Calu3 (cell line): ENCODE data around the gene PLCD3. TPM values are rescaled to one million over a fixed set of nuclear protein-coding genes. Genes with fewer than 3 reads are reported as not detected.
"Not testable (repeated sequence)": the region's sequence is repeated elsewhere in the genome, so short reads cannot be mapped to it uniquely, and the experiment has no call there.

ENCODE experiments used
- BruUV-seq: library from RNA; stranded (reverse); fragments of 400-500 nt; replicated peaks from 2 replicates; lab custom pipeline; 2021; lab: Mats Ljungman, UMichigan
- CTCF ChIA-PET: fragments of 300-600 bp; sonication (Branson Sonifier 250); formaldehyde crosslinking; loops from one replicate; lab custom pipeline; 2022; ENCODE audit warnings: antibody characterized with exemption; lab: Charles Lee
- DNase-seq: peaks from one replicate; pipeline ENCODE4 v3.0.0; 2022
- H3K27ac Mint-ChIP-seq: one replicate; pipeline ENCODE4 v1.8.0; 2022; ENCODE audit warnings: mixed read lengths; ENCODE audit not compliant: unreplicated experiment
- H3K27me3 Mint-ChIP-seq: one replicate; pipeline ENCODE4 v1.8.0; 2022; ENCODE audit warnings: mixed read lengths; ENCODE audit not compliant: unreplicated experiment
- H3K36me3 Mint-ChIP-seq: one replicate; pipeline ENCODE4 v1.8.0; 2022; ENCODE audit warnings: mild to moderate bottlenecking, moderate library complexity, mixed read lengths; ENCODE audit not compliant: insufficient read depth, unreplicated experiment
- H3K4me1 Mint-ChIP-seq: one replicate; pipeline ENCODE4 v1.8.0; 2022; ENCODE audit warnings: mild to moderate bottlenecking, low read depth, mixed read lengths; ENCODE audit not compliant: unreplicated experiment
- H3K4me3 Mint-ChIP-seq: one replicate; pipeline ENCODE4 v1.8.0; 2022; ENCODE audit warnings: mild to moderate bottlenecking, low read depth, moderate library complexity, mixed read lengths; ENCODE audit not compliant: unreplicated experiment
- H3K9me3 Mint-ChIP-seq: one replicate; pipeline ENCODE4 v1.8.0; 2022; ENCODE audit warnings: low read depth, mixed read lengths; ENCODE audit not compliant: unreplicated experiment
- CTCF ChIP-seq: fragments of 200-600 bp; IDR thresholded peaks from one replicate; pipeline ENCODE4 v1.8.0; 2022; ENCODE audit warnings: antibody characterized with exemption; ENCODE audit not compliant: unreplicated experiment
- intact Hi-C: fragments of 100-400 bp; cut with micrococcal nuclease; formaldehyde crosslinking; loops from one replicate; pipeline ENCODE4 v1.10.0; 2022; ENCODE audit not compliant: unreplicated experiment
- total RNA-seq: library from RNA; stranded (reverse); gene quantifications from 2 replicates; pipeline ENCODE4 v1.2.3, GENCODE V29; 2022

Gene PLCD3
- total RNA-seq, 1 experiment from 2014 or later = 34.4 TPM

GRCh38 chr17:45128331-45128730 is 4.0 kb downstream of the PLCD3 start:
- H3K4me1 Mint-ChIP-seq = peaks cover 59% of the 10 kb centered on the region

GRCh38 chr17:45127548-45128300 is 4.6 kb downstream of the PLCD3 start:
- peaks cover 65% of the 10 kb centered on the region for H3K4me1 Mint-ChIP-seq
- DNase-seq = peak; percentile 50
- H3K9me3 Mint-ChIP-seq = no peaks in the 10 kb centered on the region
- no TSS peak for BruUV-seq
- no peaks in the 10 kb centered on the region for H3K27me3 Mint-ChIP-seq
- no peak for TF ChIP-seq CTCF
- CTCF ChIA-PET = interaction anchor here (1.2 kb wide), 1 partner anchor 8 kb away, joined by 5 read pairs; the partner anchor contains the start of gene ACBD4
- intact Hi-C loops = no loop called here
- H3K27ac Mint-ChIP-seq = peak overlapping the region; percentile 1
- peak overlapping the region; percentile 7 for H3K4me3 Mint-ChIP-seq
- H3K36me3 Mint-ChIP-seq = peaks cover 44% of the 10 kb centered on the region

More at GRCh38 chr17:45128331-45128730, 4.0 kb downstream of the PLCD3 start:
- TF ChIP-seq CTCF = no peak
- intact Hi-C loops = no loop called here
- no peak for DNase-seq
- BruUV-seq = no TSS peak
- Mint-ChIP-seq H3K4me3 (peak overlapping the region; percentile 7), H3K27me3 (no peaks in the 10 kb centered on the region), H3K9me3 (no peaks in the 10 kb centered on the region), H3K27ac (no peak overlapping the region), H3K36me3 (peaks cover 45% of the 10 kb centered on the region)
- CTCF ChIA-PET = no interaction called here

GRCh38 chr17:45127207-45127547 is 5.1 kb downstream of the PLCD3 start:
- Mint-ChIP-seq H3K4me3 (peak overlapping the region; percentile 7), H3K27ac (peak overlapping the region; percentile 19), H3K4me1 (peaks cover 70% of the 10 kb centered on the region), H3K9me3 (no peaks in the 10 kb centered on the region), H3K36me3 (peaks cover 39% of the 10 kb centered on the region), H3K27me3 (no peaks in the 10 kb centered on the region)
- no TSS peak for BruUV-seq
- intact Hi-C loops = no loop called here
- CTCF ChIA-PET = interaction anchor here (1.2 kb wide), 1 partner anchor 8 kb away, joined by 5 read pairs; the partner anchor contains the start of gene ACBD4
- no peak for TF ChIP-seq CTCF
- DNase-seq = no peak

- no TSS peak for BruUV-seq
- Mint-ChIP-seq H3K27me3 (no peaks in the 10 kb centered on the region), H3K27ac (no peak overlapping the region), H3K4me3 (no peak overlapping the region), H3K4me1 (peaks cover 60% of the 10 kb centered on the region), H3K36me3 (peaks cover 27% of the 10 kb centered on the region), H3K9me3 (no peaks in the 10 kb centered on the region)
- CTCF ChIA-PET = interaction anchor here (0.6 kb wide), 1 partner anchor 17 kb away, joined by 5 read pairs; no protein-coding TSS in a partner anchor
- intact Hi-C loops = no loop called here
- DNase-seq = no peak
- TF ChIP-seq CTCF = no peak
Observed at GRCh38 chr17:45125509-45125908, 6.8 kb downstream of the PLCD3 start.

- H3K27me3 Mint-ChIP-seq, DNase-seq, intact Hi-C loops, BruUV-seq, H3K9me3 Mint-ChIP-seq: not testable (repeated sequence)
- Mint-ChIP-seq H3K27ac (peak overlapping the region; percentile 89), H3K4me1 (peaks cover 52% of the 10 kb centered on the region), H3K4me3 (peak overlapping the region; percentile 31), H3K36me3 (peaks cover 21% of the 10 kb centered on the region)
- CTCF ChIA-PET = interaction anchor here (0.5 kb wide), 1 partner anchor 10 kb away, joined by 3 read pairs; the partner anchor contains the start of gene ACBD4
Observed at GRCh38 chr17:45124797-45125122, 7.6 kb downstream of the PLCD3 start.
